Lower lobe of right lung (tissue), 2 donors: ENCODE results near the gene TMEM59L. TPM values are rescaled to one million over a fixed set of nuclear protein-coding genes. Genes with fewer than 3 reads are reported as not detected.

Experiments used
- ATAC-seq, 2 donors: fragments of 200-7000 bp; cut with Tn5 transposase; one replicate each; pipeline ENCODE4 v1.9.1; 2020 to 2022; ENCODE audit warnings: mild to moderate bottlenecking in 2 of 2, moderate library complexity in 2 of 2
- DNase-seq: peaks from one replicate; pipeline ENCODE4 v3.0.0-alpha.2; 2020
- H3K27ac ChIP-seq: fragments of 200-600 bp; one replicate; pipeline ENCODE4 v1.8.0; 2022
- H3K27me3 ChIP-seq: fragments of 200-600 bp; one replicate; pipeline ENCODE4 v1.8.0; 2022; ENCODE audit warnings: low read depth
- H3K36me3 ChIP-seq: fragments of 200-600 bp; one replicate; pipeline ENCODE4 v1.8.0; 2022; ENCODE audit warnings: mild to moderate bottlenecking
- H3K4me1 ChIP-seq: fragments of 200-600 bp; one replicate; pipeline ENCODE4 v1.8.0; 2022
- H3K4me3 ChIP-seq: fragments of 200-600 bp; one replicate; pipeline ENCODE4 v1.8.0; 2022; ENCODE audit warnings: mild to moderate bottlenecking
- H3K9me3 ChIP-seq: fragments of 200-600 bp; one replicate; pipeline ENCODE4 v1.8.0; 2022
- intact Hi-C: fragments of 100-400 bp; cut with DNase I; formaldehyde crosslinking; loops from one replicate; pipeline ENCODE4 v1.11.0; 2022
- total RNA-seq: library from RNA; stranded (reverse); fragmentation: NEBNext Ultra II Directional; extraction: Animal tissue kit (Norgen Biotek cat#: 25700); gene quantifications from one replicate; pipeline ENCODE4 v1.2.1, GENCODE V29; 2021
- TF ChIP-seq, protein P1 (sequence below): fragments of 200-600 bp; IDR thresholded peaks from one replicate; pipeline ENCODE4 v1.8.0; 2022; ENCODE audit warnings: antibody characterized with exemption, mild to moderate bottlenecking
- donor health status: DM: no; HTN: yes; CAD: no; lungs with severe emphysema.

TMEM59L gene
- total RNA-seq, 1 donor from 2014 or later, result 1.1 TPM

GRCh38 chr19:18666317-18666716 lies 53.6 kb downstream of the TMEM59L start:
- no peaks in the 10 kb centered on the region for H3K27me3 ChIP-seq
- peaks cover under 1% of the 10 kb centered on the region for H3K4me1 ChIP-seq
- DNase-seq (no peak), ATAC-seq (no peak)
- no peak overlapping the region for H3K27ac ChIP-seq
- intact Hi-C loops, result no loop called here
- no peak overlapping the region for H3K4me3 ChIP-seq
- TF ChIP-seq, protein P1, sequence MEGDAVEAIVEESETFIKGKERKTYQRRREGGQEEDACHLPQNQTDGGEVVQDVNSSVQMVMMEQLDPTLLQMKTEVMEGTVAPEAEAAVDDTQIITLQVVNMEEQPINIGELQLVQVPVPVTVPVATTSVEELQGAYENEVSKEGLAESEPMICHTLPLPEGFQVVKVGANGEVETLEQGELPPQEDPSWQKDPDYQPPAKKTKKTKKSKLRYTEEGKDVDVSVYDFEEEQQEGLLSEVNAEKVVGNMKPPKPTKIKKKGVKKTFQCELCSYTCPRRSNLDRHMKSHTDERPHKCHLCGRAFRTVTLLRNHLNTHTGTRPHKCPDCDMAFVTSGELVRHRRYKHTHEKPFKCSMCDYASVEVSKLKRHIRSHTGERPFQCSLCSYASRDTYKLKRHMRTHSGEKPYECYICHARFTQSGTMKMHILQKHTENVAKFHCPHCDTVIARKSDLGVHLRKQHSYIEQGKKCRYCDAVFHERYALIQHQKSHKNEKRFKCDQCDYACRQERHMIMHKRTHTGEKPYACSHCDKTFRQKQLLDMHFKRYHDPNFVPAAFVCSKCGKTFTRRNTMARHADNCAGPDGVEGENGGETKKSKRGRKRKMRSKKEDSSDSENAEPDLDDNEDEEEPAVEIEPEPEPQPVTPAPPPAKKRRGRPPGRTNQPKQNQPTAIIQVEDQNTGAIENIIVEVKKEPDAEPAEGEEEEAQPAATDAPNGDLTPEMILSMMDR, result no peak
- no peaks in the 10 kb centered on the region for H3K9me3 ChIP-seq
- H3K36me3 ChIP-seq, result peaks cover 49% of the 10 kb centered on the region

DNA sequence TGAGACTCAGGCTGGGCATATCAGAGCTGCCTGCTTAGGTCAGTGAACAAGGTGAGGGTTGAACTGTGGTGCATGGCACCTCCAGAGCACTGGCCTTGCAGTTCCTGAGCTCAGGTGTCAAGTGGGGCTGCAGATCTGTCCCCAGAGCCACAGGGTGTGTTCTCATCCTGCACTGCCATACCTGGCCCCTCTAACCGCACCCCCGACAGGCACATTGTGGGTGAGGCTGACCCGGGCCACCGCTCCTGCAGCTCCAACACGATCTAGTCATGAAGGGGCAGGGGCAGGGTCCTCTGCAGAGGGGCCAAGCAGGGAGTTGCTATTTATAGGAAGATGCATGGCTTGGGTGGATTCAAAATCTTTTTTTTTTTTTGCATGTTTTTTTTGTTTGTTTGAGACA lies 54.1 kb downstream of the TMEM59L start:
- ATAC-seq, result no peak
- TF ChIP-seq, protein P1, result no peak
- Histone ChIP-seq H3K36me3 (peaks cover 51% of the 10 kb centered on the region), H3K27me3 (no peaks in the 10 kb centered on the region), H3K27ac (no peak overlapping the region), H3K4me1 (no peaks in the 10 kb centered on the region), H3K9me3 (no peaks in the 10 kb centered on the region), H3K4me3 (no peak overlapping the region)
- no peak for DNase-seq
- intact Hi-C loops, result no loop called here

- H3K36me3 ChIP-seq, result peaks cover 51% of the 10 kb centered on the region
- H3K9me3 ChIP-seq, result no peaks in the 10 kb centered on the region
- TF ChIP-seq, protein P1, result no peak
- DNase-seq (no peak), ATAC-seq (no peak)
- no peak overlapping the region for H3K27ac ChIP-seq
- H3K27me3 ChIP-seq, result no peaks in the 10 kb centered on the region
- no peaks in the 10 kb centered on the region for H3K4me1 ChIP-seq
- intact Hi-C loops, result no loop called here
- H3K4me3 ChIP-seq, result no peak overlapping the region
These were observed 55.0 kb downstream of the TMEM59L start for GRCh38 chr19:18667531-18668251.

GRCh38 chr19:18668252-18668631 lies 55.6 kb downstream of the TMEM59L start:
- DNase-seq, result no peak
- Histone ChIP-seq H3K36me3 (peaks cover 51% of the 10 kb centered on the region), H3K4me3 (no peak overlapping the region), H3K4me1 (no peaks in the 10 kb centered on the region), H3K9me3 (no peaks in the 10 kb centered on the region), H3K27ac (no peak overlapping the region), H3K27me3 (no peaks in the 10 kb centered on the region)
- intact Hi-C loops, result no loop called here
- TF ChIP-seq, protein P1, result no peak
- no peak for ATAC-seq

DNA sequence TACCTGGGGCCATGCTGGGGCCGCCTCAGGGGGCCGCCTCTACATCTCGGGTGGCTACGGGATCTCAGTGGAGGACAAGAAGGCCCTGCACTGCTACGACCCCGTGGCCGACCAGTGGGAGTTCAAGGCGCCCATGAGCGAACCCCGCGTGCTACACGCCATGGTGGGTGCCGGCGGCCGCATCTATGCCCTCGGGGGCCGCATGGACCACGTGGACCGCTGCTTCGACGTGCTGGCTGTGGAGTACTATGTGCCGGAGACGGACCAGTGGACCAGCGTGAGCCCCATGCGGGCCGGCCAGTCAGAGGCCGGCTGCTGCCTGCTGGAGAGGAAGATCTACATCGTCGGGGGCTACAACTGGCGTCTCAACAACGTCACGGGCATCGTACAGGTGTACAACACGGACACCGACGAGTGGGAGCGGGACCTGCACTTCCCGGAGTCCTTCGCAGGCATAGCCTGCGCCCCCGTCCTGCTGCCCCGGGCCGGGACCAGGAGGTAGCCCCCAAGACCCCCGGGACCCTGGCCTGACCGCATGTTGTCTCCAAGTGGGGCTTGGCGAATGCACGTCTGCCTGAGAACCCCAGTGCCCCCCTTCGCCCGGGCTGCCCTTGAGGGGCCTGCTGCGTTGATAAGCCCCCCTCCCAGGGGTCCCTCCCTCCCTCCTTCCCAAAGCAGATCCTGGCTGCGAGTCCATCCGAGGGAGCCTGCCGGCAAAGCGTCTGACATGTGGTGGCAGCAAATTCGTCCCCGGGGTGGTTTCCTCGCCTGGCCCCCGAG lies 56.3 kb downstream of the TMEM59L start:
- Histone ChIP-seq H3K27ac (no peak overlapping the region), H3K4me3 (no peak overlapping the region), H3K4me1 (no peaks in the 10 kb centered on the region), H3K36me3 (peaks cover 51% of the 10 kb centered on the region), H3K27me3 (no peaks in the 10 kb centered on the region), H3K9me3 (no peaks in the 10 kb centered on the region)
- intact Hi-C loops, result no loop called here
- DNase-seq, result no peak
- no peak for ATAC-seq
- TF ChIP-seq, protein P1, result no peak
